Right atrium auricular region (tissue), 2 donors: ENCODE measurements around the gene AKT1S1. TPM values are rescaled to one million over a fixed set of nuclear protein-coding genes. Genes with fewer than 3 reads are reported as not detected.

Experiments used
- DNase-seq: peaks from one replicate; pipeline ENCODE4 v3.0.0-alpha.2; 2019; ENCODE audit warnings: low spot score
- H3K27ac ChIP-seq, 2 donors: fragments of 200-600 bp; sonication (generic); 1 replicate in 1 of 2; 2 replicates in 1 of 2; pipeline ENCODE4 v1.5.1; 2016 to 2019
- H3K27me3 ChIP-seq, 2 donors: fragments of 200-600 bp; sonication (generic); one replicate each; pipeline versions ENCODE4 v1.5.1 to v1.6.0; 2017 to 2019
- H3K36me3 ChIP-seq: fragments of 200-600 bp; sonication (generic); one replicate; pipeline ENCODE4 v1.5.1; 2016
- H3K4me1 ChIP-seq, 2 donors: fragments of 200-600 bp; sonication (generic); one replicate each; pipeline versions ENCODE4 v1.5.1 to v1.6.0; 2017 to 2019
- H3K4me3 ChIP-seq, 2 donors: fragments of 200-600 bp; sonication (generic); 1 replicate in 1 of 2; 2 replicates in 1 of 2; pipeline ENCODE4 v1.5.1; 2017 to 2019; ENCODE audit warnings: mild to moderate bottlenecking in 1 of 2, moderate library complexity in 1 of 2
- H3K9me3 ChIP-seq, 2 donors: fragments of 200-600 bp; sonication (generic); one replicate each; pipeline ENCODE4 v1.5.1; 2019
- CTCF ChIP-seq, 2 donors: fragments of 200-600 bp; sonication (generic); IDR thresholded peaks; one replicate each; pipeline ENCODE4 v1.5.1; 2019; ENCODE audit warnings: antibody characterized with exemption in 2 of 2
- total RNA-seq, 2 donors: library from RNA; depleted of rRNA; stranded (reverse); fragments of >200 nt; gene quantifications; one replicate each; pipeline ENCODE4 v1.1.0, GENCODE V29; 2016

AKT1S1 gene
- total RNA-seq, 2 donors from 2014 or later = 20.6 to 25.8 TPM

DNA sequence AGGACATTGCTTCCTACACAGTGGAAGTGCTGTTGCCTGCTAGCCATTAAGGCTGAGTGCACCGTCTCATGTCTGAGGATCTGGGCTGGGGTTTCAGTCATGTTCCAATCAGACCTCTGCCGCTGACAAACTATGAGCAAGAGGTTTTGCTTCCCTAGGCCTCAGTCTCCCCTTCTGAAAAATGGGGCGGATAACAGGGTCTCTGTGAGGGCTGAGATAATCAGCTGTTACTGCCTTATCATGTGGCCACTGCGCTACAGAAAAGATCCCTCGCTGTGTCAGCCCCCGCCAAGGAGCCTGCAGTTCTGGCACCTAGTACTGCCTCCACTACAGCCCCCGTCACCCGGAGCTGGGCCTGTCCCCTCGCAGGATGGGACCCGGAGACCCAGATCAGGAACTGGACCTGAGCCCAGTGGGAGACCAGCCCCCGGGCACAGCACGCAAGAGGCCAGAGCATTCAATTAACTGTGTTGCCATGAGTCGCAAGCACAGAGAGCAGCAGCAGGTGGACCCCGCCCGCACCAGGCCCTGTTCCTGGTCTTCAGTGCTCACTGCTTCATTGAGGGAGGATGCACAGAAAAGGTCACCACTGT lies 6.8 kb downstream of the AKT1S1 start:
- Histone ChIP-seq H3K4me3 (peak overlapping the region; percentile 40 to 59), H3K27me3 (no peaks in the 10 kb centered on the region), H3K9me3 (no peaks in the 10 kb centered on the region), H3K4me1 (peaks cover 0 to 54% of the 10 kb centered on the region in 2 donors), H3K36me3 (peaks cover 8% of the 10 kb centered on the region), H3K27ac (peak overlapping the region; percentile 86 to 96)
- no peak for DNase-seq
- no peak for TF ChIP-seq CTCF (IDR thresholded peaks at IDR 0.05)

GRCh38 chr19:49869484-49870308 lies 7.5 kb downstream of the AKT1S1 start:
- peak overlapping the region; percentile 40 to 59 for H3K4me3 ChIP-seq
- H3K27me3 ChIP-seq = no peaks in the 10 kb centered on the region
- peak; percentile 99 for DNase-seq
- no peaks in the 10 kb centered on the region for H3K9me3 ChIP-seq
- peak overlapping the region; percentile 90 to 96 for H3K27ac ChIP-seq
- no peak for TF ChIP-seq CTCF (IDR thresholded peaks at IDR 0.05)
- H3K36me3 ChIP-seq = peaks cover 10% of the 10 kb centered on the region
- H3K4me1 ChIP-seq = peaks cover 0 to 54% of the 10 kb centered on the region in 2 donors

DNA sequence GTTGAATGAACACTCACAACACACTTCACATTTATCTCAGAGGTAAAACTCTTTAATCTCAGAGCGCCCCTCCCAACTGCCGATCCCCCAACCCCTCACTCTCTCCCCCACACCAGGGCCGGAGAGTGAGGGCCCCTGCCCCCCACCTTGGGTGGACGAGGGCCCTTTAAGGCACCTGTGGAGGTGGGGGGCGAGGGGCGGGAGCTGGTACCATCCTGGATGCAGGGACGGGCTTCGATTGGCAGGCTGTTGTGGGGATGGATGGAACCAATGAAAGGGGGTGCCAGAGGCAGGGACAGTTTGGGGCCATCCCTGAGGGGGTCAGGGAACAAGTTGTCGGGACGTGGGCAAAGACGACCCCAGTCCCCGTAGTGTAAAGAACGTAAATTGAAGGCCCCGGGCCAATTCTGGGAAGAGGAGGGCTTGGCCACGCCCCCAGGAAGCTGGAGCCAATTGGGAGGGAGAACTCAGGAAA lies 8.1 kb downstream of the AKT1S1 start:
- Histone ChIP-seq H3K27ac (peak overlapping the region; percentile 90 to 96), H3K27me3 (no peaks in the 10 kb centered on the region), H3K9me3 (no peaks in the 10 kb centered on the region), H3K36me3 (peaks cover 16% of the 10 kb centered on the region), H3K4me1 (peaks cover 0 to 53% of the 10 kb centered on the region in 2 donors), H3K4me3 (peak overlapping the region; percentile 18 to 51)
- DNase-seq = no peak
- no peak for TF ChIP-seq CTCF (IDR thresholded peaks at IDR 0.05)

GRCh38 chr19:49866933-49867782 lies 10.0 kb downstream of the AKT1S1 start, which contains the start of gene PNKP:
TSS of gene PNKP (minus strand) at chr19:49867576. CDS start at chr19:49867204, 372 bp downstream.
- no peak for TF ChIP-seq CTCF (IDR thresholded peaks at IDR 0.05)

GRCh38 chr19:49864890-49865289 lies 12.3 kb downstream of the AKT1S1 start:
- DNase-seq = no peak
- no peak for TF ChIP-seq CTCF (IDR thresholded peaks at IDR 0.05)
- no peak overlapping the region for H3K4me3 ChIP-seq
- no peaks in the 10 kb centered on the region for H3K9me3 ChIP-seq
- peaks cover 0 to 53% of the 10 kb centered on the region in 2 donors for H3K4me1 ChIP-seq
- H3K36me3 ChIP-seq = peaks cover 42% of the 10 kb centered on the region
- H3K27me3 ChIP-seq = no peaks in the 10 kb centered on the region
- peak overlapping the region in 1 of 2 donors; percentile 55 for H3K27ac ChIP-seq

More at GRCh38 chr19:49866933-49867782, 10.0 kb downstream of the AKT1S1 start, which contains the start of gene PNKP:
- H3K36me3 ChIP-seq = peaks cover 28% of the 10 kb centered on the region
- peak; percentile 93 for DNase-seq
- H3K27ac ChIP-seq = peak within 1 kb of the TSS; percentile 90 to 96
- H3K4me3 ChIP-seq = peak within 1 kb of the TSS; percentile 79 to 87
- no peaks in the 10 kb centered on the region for H3K9me3 ChIP-seq
- H3K27me3 ChIP-seq = no peaks in the 10 kb centered on the region
- peaks cover 0 to 53% of the 10 kb centered on the region in 2 donors for H3K4me1 ChIP-seq
